Nephron (organoid): ENCODE measurements around the gene IGF2R.

Source experiments
- H3K27ac Mint-ChIP-seq, 3 experiments: 2 replicates each; pipeline ENCODE4 v1.8.0; 2020; ENCODE audit warnings: mixed read lengths in 3 of 3, mild to moderate bottlenecking in 2 of 3, moderate library complexity in 1 of 3
- H3K27me3 Mint-ChIP-seq: 2 replicates; pipeline ENCODE4 v1.8.0; 2021; ENCODE audit warnings: low read depth, mild to moderate bottlenecking, moderate library complexity, mixed read lengths
- H3K36me3 Mint-ChIP-seq: 2 replicates; pipeline ENCODE4 v1.8.0; 2020; ENCODE audit warnings: low read depth, mixed read lengths
- H3K4me1 Mint-ChIP-seq: 2 replicates; pipeline ENCODE4 v1.8.0; 2020; ENCODE audit warnings: mixed read lengths
- H3K4me3 Mint-ChIP-seq, 3 experiments: 2 replicates each; pipeline ENCODE4 v1.8.0; 2020; ENCODE audit warnings: mild to moderate bottlenecking in 3 of 3, mixed read lengths in 3 of 3, moderate library complexity in 2 of 3
- H3K9me3 Mint-ChIP-seq: 2 replicates; pipeline ENCODE4 v1.8.0; 2020; ENCODE audit warnings: mixed read lengths
- CTCF ChIP-seq, 3 experiments: fragments of 200-600 bp; sonication (generic); IDR thresholded peaks; one replicate each; pipeline ENCODE4 v1.5.0; 2021; ENCODE audit warnings: antibody characterized with exemption in 3 of 3; ENCODE audit not compliant: unreplicated experiment in 3 of 3

The IGF2R gene

GRCh38 chr6:160156842-160157241 is 188.0 kb downstream of the IGF2R start:
- no peak overlapping the region for H3K27ac Mint-ChIP-seq
- H3K4me3 Mint-ChIP-seq: no peak overlapping the region
- peaks cover 2% of the 10 kb centered on the region for H3K4me1 Mint-ChIP-seq

GRCh38 chr6:160160450-160160849 is 191.6 kb downstream of the IGF2R start:
- H3K27me3 Mint-ChIP-seq: no peaks in the 10 kb centered on the region
- no peak overlapping the region for H3K4me3 Mint-ChIP-seq
- H3K9me3 Mint-ChIP-seq: peaks cover 7% of the 10 kb centered on the region
- peak overlapping the region in 1 of 3 experiments; percentile 1 for H3K27ac Mint-ChIP-seq
- H3K36me3 Mint-ChIP-seq: peaks cover 15% of the 10 kb centered on the region
- peaks cover 9% of the 10 kb centered on the region for H3K4me1 Mint-ChIP-seq
- TF ChIP-seq CTCF (IDR thresholded peaks at IDR 0.05; ENCODE audit: unreplicated experiment in 3 of 3): peak in 2 of 3 experiments; percentile 11 to 18

More at GRCh38 chr6:160156842-160157241, 188.0 kb downstream of the IGF2R start:
- Mint-ChIP-seq H3K9me3 (peaks cover 13% of the 10 kb centered on the region), H3K27me3 (no peaks in the 10 kb centered on the region), H3K36me3 (peaks cover 42% of the 10 kb centered on the region)
- TF ChIP-seq CTCF (IDR thresholded peaks at IDR 0.05; ENCODE audit: unreplicated experiment in 3 of 3): no peak
